ENCODE data around the gene FAM149A. TPM values are rescaled to one million over a fixed set of nuclear protein-coding genes. Genes with fewer than 3 reads are reported as not detected.

The FAM149A gene
- total RNA-seq, 1 donor from 2014 or later: not detected

DNA sequence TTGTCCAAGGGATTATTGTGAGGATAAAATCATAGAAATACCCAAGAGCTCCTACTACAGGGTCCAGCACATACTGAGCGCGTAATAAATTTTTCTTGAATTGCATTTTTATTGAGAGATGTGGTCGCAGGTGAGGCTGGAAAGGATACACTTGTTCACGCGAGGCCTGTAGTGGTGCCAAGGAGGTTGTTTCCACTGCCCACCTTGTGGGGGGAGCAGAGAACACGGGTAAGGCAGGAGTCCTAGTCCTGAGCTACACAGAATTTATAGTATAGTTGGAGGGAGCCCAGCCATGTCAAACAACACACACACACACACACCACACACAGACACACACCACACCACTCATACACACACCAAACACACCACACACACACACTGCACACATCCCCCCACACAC is 55.1 kb downstream of the FAM149A start:
- no peak for DNase-seq

DNA sequence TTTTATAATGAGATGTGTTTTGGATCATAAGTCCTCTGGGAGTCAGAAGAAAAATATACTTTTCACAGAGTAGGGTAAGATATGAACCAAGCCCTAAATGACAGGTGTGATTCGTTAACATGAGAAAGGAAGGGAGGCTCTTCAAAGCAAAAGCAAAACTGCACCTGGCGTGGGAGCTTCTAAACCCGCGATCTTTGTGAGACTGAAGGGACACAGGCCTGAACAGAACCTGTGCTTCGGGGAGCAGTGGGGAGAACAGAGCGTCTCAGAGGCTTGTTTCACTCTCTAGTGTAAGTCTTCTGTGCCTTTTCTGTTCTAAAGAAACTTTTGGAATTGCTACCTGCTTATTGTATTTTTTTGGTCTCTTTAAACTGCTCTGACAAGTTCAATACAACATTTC is 56.6 kb downstream of the FAM149A start:
- no peak for DNase-seq

DNA sequence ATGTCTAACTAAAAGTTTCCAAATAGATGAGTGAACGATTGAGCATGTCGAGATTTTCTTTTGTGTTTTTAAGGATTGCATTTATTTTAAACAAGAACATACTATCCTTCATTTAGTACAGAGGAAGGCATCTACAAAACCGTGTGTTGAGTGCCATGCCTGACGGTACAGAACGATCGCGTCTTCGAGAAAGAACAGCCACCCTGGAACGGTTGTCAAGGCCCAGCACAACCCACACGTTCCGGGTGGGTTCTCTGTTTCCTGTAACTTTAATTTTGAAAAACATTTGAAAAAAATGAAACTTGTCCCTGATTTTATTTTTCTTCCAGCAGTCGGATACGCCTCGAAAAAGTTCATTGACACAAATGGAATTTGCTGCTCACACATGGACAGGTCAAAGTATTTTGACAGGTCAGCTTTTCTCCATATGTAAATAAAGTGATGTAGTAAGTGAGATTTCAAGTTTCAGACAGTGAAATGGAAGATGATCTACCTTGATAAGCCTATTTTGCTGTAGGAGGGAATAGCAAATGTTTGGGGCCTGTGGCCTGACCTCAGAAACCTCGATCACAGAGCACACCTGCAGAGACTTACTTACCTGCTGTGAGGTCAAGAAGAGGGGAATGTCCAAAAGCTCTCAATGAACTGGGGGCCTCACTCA is 62.5 kb downstream of the FAM149A start:
- no peak for DNase-seq

DNA sequence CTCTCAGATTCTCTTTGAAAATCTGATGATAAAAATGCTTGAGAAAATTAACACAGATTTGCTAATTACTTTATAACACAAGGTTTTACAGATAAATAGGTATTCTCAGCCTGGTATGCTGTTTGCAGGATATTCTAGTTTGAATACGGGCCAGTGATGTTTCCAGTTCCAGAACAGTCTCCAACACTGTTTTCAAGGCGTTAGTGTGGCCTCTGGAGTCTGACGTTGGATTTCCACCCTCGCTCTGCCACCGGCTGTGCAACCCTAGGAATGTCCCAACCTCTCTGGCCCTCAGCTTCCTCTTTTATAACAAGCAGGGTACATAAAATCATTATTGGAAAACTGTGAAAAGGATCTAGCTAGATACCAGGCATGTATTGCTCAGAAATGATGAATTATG is 63.1 kb downstream of the FAM149A start:
- no peak for DNase-seq

DNA sequence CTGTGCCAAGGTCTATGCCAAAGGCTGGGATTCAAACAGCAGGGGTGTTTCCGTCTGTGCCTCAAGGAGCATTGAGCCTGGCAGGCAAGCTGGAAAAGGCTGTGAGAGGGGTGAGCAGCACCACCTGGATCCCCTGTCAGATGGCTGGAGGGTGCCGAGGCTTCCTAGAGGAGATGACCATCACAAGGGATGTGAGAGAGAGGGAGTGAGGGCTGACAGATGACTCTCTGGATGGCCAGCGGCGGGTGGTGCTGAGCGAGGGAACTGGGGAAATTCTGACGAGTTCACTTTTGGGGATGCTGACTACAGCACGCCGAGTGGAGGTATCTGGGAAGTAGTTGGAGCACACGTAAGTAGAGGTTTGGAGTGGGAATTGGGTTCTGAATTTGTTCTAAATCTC is 64.2 kb downstream of the FAM149A start:
- no peak for DNase-seq

DNA sequence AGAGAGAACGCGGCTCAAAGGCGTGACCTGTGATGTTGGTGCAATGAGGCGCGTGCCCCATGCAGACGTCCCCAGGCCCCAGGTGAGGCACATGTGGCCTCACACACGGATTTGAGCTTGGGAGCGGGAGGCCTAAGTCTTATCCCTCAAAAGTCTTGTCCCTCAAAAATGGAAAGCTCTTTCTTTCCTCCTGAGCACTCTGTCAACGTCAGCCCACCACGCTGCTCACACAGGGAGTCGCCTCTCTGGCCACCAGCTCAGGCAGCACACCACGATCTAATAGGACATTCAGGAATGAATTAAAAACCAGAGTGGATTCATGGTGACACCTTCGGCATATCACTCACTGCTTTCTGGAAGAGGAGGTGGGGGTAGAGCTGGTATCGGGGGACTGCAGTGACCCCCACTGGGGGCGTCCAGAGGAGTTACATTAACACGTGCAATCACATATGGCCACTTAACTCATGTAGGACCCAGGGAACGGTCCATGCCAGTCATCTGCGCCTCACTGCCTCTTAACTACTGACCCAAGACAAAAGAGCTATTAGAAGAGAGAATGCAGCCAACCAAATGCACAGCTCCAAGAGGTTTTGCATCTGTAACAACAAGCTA is 64.9 kb downstream of the FAM149A start:
- no peak for DNase-seq

DNA sequence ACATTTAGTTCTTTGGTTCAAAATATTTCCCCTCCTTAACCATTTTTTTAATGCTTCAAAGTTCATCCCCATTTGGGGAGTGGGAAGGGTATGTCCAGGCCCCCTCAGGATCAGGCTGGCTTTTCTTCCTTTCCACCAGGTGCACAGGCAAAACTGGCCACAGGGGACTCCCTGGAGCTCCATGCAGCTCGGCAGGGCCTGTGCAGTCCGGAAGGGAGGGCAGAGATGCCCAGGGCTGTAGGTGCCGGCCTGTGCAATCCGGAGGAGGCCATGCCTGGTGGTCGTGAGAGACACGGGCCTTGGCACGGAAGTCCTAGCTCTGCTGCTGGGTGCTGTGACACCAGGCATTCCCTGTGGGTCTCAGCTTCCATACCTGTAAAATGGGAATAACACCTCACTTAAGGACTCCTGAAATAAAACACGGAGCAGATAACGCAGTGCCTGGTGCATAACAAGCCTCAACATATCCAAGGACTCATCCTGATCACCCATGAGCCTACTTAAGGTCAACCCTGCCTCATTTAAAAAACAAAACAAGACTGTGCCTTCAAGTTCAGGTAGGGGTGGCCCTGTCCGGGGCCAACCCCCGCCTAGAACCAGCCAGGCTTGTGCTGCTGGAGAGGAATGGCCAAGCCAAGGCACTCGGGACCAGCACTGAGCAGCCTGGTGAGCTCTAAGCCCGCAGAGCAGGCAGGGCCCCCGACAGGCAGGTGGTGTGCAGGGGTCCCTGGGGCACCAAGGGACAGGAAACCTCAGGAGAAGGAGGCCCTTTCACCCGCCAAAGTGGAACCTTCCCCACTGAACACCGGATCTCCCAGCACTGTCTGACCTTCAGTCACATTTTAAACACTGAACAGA is 65.7 kb downstream of the FAM149A start:
- DNase-seq: no peak

DNA sequence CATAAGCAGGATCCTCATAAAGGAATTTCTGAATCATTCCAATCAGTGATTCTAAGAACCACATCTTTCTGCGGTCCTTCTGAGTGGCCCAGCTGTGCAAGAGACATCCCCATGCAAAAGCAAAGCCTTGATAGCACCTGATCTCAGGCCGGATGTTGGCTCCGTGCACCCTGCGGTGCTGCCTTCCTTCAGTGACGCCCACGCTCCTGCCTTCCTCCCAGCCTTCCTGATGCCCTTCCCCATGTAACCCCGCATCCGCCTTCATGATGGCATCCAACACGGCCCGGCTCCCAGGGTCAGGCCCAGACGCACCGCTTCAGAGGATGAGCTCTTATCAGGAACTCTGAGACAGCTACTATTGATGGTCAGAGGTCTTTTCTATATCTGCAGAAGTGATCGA is 66.5 kb downstream of the FAM149A start:
- no peak for DNase-seq

DNA sequence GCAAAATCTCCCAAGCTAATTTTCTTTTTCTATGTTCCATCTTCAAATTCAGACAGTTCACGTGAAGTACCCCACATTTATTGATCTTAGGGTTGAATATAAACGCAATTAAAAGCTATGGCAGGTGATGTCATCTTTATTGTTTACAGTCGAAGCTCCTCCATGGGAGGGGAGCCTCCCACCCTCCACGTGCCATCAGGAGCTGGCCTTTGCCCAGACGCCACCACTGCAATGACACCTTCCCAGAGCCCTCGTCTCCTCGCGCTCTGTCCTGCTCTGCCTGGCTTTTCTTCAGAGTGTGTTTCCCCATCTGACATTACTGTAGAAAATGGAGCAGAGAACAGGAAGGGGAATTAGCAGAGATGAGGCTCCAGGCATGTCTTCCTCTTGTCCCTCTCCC is 68.0 kb downstream of the FAM149A start:
- DNase-seq: no peak

DNA sequence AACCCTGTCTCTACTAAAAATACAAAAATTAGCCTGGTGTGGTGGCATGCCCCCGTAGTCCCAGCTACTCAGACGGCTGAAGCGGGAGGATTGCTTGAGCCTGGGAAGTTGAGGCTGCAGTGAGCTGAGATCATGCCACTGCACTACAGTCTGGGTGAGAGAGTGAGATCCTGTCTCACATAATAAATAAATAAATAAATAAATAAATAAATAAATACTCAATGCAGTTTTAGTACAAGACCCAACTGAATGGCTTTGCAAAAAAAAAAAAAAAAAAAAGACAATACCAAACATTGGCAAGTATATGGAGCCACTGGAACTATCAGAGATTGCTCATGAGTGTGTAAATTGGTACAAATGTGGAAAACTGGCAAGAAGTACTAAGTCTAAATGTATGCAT is 83.6 kb downstream of the FAM149A start:
- no peak for DNase-seq

DNA sequence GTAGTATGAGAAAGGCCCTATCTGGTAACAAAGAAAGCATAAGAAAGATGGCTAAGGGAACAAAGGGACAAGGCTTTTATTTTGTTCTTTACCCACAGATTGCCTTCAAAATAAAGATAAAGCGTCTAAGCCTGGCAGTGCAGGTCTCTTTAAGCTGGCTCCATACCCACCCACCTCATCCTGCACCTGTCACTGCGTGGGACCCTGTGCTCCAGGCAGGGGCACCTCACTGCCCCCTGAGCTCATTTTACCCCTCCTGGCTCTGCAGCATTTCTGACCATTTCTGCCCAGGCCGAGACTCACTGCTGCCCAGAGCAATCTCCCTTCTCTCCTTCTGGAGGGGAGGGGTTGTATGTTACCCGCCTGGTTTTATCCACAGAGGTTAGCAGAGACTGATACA is 85.2 kb downstream of the FAM149A start:
- no peak for DNase-seq

DNA sequence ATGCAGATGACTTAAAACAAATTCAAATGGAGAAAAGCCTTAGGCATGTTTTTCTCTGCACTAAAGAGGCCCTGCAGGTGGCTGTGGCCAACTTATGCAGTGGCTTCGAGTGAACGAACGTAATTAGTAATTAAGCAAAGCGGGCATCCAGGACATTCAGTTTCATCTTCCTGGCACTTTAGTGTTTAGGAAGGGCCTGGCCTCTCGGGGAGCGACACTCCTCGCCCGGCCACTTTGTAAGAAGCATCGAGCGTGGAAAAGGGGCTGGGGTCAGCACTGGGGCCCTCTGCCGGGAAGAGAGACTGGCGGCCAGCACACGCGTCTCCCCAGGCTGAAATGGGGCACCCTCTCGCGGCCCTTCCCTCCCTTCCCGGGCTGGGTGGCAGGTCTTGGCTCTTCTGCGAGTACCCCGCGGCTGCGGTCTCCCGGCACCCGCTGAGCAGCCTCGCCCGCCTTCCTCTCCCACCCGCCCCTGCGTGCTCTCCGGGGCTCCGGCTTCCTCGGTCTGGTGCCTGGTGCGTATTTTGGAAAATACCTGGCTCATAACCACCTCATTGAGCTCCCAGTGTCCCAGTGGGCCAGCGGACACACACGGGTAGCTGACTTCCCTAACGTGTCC is 86.2 kb downstream of the FAM149A start:
- peak; percentile 17 for DNase-seq

DNA sequence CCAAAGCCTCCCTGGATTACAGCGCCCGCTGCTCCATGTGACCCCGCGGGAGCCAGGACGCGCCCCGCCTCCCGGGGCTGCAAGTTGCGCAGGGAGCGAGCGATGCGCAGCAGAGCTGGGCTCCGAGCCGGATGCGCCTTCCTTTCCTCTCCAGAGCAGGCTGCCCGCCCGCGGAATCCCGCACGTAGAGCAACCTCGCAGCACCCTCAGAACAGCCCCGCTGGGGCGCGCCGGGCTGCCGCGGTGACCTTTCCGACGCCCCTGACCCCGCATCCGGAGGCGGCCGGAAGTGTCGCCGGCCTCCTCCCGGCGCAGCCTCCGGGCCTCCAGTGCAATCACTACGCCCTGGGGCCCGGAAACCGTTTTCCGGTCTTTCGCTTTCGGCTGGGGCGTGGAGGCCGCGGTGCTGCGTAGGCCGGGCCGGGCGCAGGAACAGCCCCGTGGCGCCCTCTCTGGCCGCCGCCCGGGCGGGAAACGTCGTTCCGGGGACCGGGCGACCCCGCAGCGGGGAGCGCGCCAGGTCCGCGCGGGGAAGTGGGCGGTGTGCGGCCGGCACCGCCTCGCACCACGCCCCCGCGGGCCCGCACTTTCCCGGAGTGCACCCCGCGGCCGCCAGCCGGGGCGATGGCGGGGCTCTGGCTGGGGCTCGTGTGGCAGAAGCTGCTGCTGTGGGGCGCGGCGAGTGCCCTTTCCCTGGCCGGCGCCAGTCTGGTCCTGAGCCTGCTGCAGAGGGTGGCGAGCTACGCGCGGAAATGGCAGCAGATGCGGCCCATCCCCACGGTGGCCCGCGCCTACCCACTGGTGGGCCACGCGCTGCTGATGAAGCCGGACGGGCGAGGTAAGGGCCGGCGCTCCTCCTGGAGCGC is 86.9 kb downstream of the FAM149A start, which contains the start of gene CYP4V2:
Gene CYP4V2 (plus strand): TSS at position 368 of the 866 bp plus-strand sequence. CDS start 257 bp downstream, at position 625.
- DNase-seq: peak; percentile 58

DNA sequence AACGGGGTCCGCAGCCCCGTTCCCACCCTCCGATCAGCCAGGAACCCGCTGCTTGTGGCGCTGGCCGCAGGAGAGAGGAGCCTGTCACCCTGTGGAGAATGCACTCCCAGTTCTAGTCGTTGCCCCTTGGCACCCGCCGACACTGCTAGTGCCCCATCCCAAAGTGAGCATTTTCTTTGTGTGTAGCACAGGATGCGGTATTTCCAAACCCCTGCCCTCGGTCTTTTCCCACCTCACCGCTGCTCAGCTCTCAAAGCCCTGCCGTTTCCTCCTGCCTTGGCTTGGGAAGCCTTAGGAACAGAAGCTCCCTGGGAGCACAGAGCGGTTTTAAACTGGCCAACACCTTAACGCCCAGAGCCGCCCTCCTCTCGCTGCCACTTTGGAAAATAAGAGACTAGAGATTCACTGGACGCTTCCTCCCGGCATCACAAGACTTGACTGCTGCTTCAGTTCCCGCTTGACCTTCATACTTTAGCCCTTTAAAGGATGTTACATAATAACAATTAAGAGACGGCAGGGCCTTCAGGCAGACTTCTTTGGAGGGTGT is 87.6 kb downstream of the FAM149A start:
- DNase-seq: peak; percentile 30

DNA sequence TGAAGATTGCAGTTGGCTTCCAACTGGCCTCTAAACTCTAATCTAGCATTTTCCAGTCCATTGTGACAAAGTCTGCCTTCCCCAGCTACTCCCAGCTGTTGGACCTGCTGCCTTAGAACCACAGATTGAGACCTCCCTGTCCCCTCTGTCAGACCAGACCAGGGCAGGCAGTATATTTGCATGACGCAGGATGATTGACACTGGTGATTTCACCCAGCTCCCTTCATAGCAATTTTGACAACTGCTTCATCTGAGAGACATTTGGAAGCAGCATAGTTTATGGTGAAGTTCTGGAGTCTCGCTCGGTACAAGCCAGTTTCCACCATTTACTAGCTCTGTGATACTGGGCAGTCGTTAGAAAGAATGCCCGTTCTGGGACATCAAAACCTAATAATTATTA is 89.3 kb downstream of the FAM149A start:
- no peak for DNase-seq

DNA sequence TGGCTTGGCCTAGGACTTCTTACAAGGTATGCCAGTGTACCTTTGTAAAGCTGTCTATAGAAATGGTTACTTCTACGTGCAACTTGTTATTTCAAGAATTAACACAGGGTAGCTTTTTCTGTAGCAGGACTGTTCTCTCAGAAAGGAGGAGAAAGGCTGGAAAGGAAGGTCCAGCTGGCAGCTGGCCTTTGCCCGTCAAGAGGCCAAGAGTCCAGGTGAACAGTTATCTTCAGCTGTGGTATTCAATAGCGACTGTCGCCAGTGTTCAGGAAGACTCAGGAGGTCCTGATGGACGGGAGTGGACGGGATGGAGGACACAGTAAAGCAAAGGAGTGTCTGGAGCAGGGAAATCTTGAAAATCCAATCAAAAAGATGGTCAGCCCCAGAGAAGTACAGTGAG is 91.6 kb downstream of the FAM149A start:
- DNase-seq: no peak

DNA sequence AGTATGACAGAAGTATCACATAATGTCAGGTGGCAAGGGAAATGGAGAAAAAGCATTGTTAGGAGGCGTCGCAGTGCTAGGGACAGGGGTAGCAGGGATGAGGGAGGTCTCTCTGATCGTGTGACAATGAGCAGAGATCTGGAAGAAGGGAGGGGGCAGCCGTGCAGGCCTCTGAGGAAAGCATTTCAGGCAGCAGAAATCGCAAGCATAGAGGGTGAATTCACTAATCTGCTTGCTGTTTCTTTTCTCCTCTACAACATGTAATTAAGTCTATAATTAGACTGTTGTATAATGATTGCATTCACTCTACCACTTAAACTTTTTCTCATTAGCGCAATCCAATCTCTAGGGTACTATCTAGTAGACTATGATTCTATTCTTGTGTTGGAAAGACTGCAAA is 96.0 kb downstream of the FAM149A start:
- no peak for DNase-seq

DNA sequence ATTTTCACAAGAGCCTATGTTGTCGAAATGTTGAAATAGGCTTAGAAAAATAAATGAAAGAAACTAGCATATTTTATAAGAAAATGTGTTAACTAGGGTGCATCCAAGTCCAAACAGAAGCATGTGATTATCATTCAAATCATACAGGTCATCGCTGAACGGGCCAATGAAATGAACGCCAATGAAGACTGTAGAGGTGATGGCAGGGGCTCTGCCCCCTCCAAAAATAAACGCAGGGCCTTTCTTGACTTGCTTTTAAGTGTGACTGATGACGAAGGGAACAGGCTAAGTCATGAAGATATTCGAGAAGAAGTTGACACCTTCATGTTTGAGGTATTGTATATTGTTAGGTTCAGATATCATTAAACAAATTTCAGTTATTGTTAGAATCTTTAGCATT is 96.5 kb downstream of the FAM149A start:
- no peak for DNase-seq

DNA sequence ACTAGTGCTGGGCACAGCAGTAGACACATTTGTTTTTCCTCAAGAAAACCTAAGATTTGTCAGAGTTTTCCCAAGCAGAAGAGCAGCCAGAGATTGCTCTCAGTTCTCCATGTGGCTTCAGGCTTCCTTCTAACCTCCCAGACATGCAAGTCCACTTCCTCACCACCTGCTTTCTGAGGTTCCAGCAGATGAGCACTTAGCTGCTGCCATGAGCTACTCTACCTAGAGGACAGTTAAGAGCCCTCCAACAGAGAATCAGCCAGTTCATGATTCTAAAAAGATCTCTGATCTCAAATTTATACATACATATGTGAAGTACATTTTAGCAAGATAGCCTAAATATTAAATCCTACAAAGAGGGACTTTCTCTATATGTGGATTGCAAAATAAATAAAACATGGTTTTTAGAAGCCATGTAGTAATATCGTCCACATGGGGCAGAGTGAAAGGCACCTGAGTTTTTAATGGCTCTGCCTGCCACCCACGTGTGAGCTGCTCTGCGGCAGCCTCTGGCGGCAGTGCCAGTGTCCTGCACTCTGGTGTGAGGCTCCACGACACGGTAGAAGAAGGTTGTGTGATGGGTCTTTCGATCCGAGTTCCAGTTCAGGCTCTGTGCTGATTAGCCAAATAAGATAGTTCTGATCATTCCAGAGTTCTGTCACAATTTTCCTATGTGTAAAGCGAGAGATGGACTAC is 97.2 kb downstream of the FAM149A start:
- peak; percentile 62 for DNase-seq

DNA sequence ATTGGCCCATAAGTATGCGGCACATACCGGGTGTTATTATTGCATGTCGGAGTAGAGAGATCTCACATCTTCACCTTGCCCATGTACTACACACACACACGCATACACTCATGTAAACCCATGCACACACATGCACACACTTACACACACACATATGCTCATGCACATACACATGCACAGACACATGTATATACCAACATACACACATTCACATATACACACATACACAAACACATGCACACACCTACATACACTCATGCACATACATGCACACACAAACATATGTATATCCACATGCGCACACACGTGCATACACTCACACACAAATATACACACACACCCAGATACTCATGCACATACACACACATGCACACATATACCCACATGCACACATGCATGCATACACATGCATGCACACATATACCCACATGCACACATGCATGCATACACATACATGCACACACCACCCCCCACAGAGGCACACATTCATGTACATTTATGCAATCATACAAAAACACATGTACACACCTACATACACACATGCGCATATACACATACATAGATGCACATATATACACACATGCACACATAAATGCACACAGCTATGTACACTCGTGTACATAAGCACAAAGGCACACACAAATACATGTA is 98.1 kb downstream of the FAM149A start:
- no peak for DNase-seq

DNA sequence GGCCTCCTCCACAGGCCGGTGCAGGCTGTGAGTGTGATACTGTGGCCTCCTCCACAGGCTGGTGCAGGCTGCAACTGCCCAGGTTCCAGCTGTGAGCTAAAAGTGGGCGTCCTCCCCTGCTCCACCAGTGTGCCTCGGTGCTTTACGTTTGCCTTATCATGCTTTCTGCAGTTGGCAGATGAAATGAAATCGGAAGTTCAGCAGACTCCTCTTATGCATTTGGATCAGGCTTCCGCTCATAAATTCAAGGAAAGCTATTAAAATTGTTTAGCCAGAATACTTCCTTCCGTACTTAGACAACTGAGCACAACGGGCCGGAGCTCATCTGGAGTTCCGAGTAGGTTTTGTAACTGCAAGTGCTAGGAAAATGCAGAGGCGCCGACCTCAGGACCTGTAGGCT is 98.9 kb downstream of the FAM149A start:
- peak; percentile 72 for DNase-seq
